ENCODE measurements around the gene RETREG3. TPM values are rescaled to one million over a fixed set of nuclear protein-coding genes. Genes with fewer than 3 reads are reported as not detected.
A peak's percentile ranks its signal among the peaks of the same experiment; 100 is the strongest.

Gene RETREG3
- total and polyA plus RNA-seq, 2 of the 13 experiments (the other 11 are each of a cell fraction or from before 2014, with no cell fraction given) = 47.0 to 55.8 TPM

GRCh38 chr17:42566883-42567573, 42.1 kb downstream of the RETREG3 start, which contains the start of gene MLX (continued):
- peak; percentile 89; the same call in 1 of the 2 replicates for TF ChIP-seq DRAP1 (CRISPR knock-in tag; IDR thresholded peaks at IDR 0.05)
- TF ChIP-seq RBM22 (optimal IDR thresholded peaks at IDR 0.05; ENCODE audit: low read length) = peak; percentile 73
- 0 out of 2 replicates have a peak, but pooled peaks have one; percentile 78 for TF ChIP-seq ZNF383 (CRISPR knock-in tag; IDR thresholded peaks at IDR 0.05; ENCODE audit: borderline replicate concordance)
- no peak for TF ChIP-seq MIER2 (CRISPR knock-in tag; IDR thresholded peaks at IDR 0.05)
- TF ChIP-seq ZNF354B (CRISPR knock-in tag; IDR thresholded peaks at IDR 0.05) = peak; percentile 92; the same call in 1 of the 2 replicates
- peak; percentile 83; the same call in 1 of the 2 replicates for TF ChIP-seq NR0B2 (CRISPR knock-in tag; IDR thresholded peaks at IDR 0.05)
- peak; percentile 65 for TF ChIP-seq ZNF143 (CRISPR knock-in tag; IDR thresholded peaks at IDR 0.05)
- no peak; the same call in none of the 2 replicates for TF ChIP-seq ZHX1 (CRISPR knock-in tag; IDR thresholded peaks at IDR 0.05; ENCODE audit: low read depth)
- TF ChIP-seq ZNF713 (CRISPR knock-in tag; IDR thresholded peaks at IDR 0.05) = no peak; the same call in 1 of the 2 replicates
- TF ChIP-seq MED8 (CRISPR knock-in tag; IDR thresholded peaks at IDR 0.05; ENCODE audit: insufficient replicate concordance) = peak; percentile 65
- peak; percentile 78 for TF ChIP-seq ZNF609 (CRISPR knock-in tag; IDR thresholded peaks at IDR 0.05; ENCODE audit: borderline replicate concordance)
- TF ChIP-seq, protein P1, sequence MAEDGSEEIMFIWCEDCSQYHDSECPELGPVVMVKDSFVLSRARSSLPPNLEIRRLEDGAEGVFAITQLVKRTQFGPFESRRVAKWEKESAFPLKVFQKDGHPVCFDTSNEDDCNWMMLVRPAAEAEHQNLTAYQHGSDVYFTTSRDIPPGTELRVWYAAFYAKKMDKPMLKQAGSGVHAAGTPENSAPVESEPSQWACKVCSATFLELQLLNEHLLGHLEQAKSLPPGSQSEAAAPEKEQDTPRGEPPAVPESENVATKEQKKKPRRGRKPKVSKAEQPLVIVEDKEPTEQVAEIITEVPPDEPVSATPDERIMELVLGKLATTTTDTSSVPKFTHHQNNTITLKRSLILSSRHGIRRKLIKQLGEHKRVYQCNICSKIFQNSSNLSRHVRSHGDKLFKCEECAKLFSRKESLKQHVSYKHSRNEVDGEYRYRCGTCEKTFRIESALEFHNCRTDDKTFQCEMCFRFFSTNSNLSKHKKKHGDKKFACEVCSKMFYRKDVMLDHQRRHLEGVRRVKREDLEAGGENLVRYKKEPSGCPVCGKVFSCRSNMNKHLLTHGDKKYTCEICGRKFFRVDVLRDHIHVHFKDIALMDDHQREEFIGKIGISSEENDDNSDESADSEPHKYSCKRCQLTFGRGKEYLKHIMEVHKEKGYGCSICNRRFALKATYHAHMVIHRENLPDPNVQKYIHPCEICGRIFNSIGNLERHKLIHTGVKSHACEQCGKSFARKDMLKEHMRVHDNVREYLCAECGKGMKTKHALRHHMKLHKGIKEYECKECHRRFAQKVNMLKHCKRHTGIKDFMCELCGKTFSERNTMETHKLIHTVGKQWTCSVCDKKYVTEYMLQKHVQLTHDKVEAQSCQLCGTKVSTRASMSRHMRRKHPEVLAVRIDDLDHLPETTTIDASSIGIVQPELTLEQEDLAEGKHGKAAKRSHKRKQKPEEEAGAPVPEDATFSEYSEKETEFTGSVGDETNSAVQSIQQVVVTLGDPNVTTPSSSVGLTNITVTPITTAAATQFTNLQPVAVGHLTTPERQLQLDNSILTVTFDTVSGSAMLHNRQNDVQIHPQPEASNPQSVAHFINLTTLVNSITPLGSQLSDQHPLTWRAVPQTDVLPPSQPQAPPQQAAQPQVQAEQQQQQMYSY (CRISPR knock-in tag; IDR thresholded peaks at IDR 0.05) = 0 out of 2 replicates have a peak, but pooled peaks have one; percentile 30
- no peak for TF ChIP-seq TRAFD1 (CRISPR knock-in tag; IDR thresholded peaks at IDR 0.05; ENCODE audit: borderline replicate concordance)

Measured in HepG2 (cell line).